IPS-18c (cell line): ENCODE measurements around the gene KRT79.

Experiments
- H3K4me3 ChIP-seq: 2 replicates; pipeline ENCODE4 v1.7.0; 2013; ENCODE audit warnings: low read depth, mild to moderate bottlenecking, low read length, moderate library complexity; ENCODE audit not compliant: insufficient read depth
- H3K9me3 ChIP-seq: one replicate; pipeline ENCODE4 v1.6.1; 2013; ENCODE audit warnings: mild to moderate bottlenecking, low read length, moderate library complexity; ENCODE audit not compliant: control insufficient read depth, insufficient read depth

The KRT79 gene

DNA sequence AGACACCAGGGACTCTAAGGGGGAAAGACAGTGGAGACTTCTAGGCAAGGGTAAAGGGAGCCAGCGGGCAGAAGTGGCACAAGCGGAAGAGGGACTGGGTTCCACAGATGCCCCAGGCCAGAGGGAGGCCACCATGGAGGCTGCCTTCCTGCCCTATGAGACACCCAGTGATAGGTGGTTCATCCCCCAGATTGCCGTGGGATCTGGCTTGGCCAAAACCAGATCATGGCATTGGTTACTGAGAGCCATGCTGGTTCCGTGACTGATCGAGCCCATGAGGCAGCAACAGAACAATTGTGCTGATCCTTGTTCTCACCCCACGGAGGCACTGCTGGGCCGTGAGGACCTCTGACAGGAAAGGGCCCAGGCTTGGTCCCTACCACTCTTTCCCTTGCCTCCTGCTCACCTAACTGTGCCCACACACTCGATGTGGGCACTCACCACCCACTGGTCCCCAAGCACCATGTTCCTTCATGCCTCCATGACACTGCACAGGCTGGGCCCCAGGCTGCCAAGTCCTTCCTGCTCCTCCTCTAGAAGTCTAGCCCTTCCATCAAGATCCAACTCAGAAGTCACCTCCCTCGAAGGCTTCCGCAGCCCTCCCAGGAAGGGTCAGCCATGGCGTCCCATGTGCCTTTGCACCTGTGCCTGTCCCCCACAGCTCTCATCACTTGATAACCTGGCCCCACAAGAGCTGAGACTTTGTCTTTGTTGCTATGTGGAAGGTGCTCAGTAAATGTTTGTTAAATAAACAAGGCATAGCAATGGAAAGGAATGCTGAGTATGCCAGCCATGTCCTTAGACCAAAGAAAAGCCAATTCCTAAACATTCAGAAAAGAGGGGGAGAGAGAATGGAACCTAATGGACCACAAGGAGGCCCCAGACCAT, 7.3 kb downstream of the KRT79 start:
- Histone ChIP-seq H3K9me3 (no peaks in the 10 kb centered on the region), H3K4me3 (no peak overlapping the region)

DNA sequence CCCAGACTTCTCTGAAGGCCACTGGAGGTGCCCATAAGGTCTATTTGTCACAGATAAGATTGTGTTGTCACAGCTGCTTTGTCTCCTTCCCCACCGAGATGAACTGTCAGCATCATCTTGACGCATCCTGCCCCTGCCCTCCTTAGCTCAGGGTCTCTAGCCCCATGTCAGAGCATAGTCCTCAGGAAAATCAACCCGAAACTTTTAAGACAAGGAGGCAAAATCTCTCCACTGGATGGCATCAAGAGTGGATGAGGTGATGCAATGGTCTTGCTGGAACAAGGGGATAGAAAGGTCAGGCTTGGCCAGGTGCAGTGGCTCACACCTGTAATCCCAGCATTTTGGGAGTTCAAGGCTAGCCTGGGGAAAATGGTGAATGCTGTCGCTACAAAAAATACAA, 8.2 kb downstream of the KRT79 start:
- Histone ChIP-seq H3K9me3 (no peaks in the 10 kb centered on the region), H3K4me3 (no peak overlapping the region)

DNA sequence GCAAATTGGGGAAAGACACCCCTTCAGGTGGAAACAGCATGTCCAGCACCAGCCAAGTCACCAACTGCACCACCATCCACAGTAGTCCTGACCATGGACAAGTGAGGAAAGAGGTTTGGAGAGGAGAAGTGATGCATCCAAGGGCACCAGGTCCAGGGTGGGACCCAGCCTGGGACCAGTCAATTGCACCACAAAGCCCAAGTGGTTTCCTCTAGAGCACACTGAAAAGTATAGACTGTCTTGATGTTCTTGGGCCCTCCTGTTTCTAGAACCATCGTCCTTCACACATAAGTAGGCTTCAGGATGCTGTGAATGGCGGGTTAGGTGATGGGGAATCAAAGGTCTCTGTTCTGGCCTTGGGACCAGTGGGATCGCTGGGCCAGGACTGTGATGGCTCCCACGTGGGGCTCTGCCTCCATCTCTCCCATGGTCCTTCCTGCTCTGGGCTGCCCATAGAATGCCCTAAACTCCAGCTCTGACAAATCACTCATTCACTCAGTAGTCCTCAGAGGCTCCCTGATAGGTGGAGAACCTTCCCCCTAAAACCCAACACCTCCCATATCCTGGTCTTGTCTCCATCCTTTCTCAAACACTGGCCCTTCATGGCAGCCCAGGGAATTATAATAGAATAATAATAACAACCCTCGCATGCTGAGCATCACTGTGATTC, 9.2 kb downstream of the KRT79 start:
- Histone ChIP-seq H3K9me3 (no peaks in the 10 kb centered on the region), H3K4me3 (no peak overlapping the region)

DNA sequence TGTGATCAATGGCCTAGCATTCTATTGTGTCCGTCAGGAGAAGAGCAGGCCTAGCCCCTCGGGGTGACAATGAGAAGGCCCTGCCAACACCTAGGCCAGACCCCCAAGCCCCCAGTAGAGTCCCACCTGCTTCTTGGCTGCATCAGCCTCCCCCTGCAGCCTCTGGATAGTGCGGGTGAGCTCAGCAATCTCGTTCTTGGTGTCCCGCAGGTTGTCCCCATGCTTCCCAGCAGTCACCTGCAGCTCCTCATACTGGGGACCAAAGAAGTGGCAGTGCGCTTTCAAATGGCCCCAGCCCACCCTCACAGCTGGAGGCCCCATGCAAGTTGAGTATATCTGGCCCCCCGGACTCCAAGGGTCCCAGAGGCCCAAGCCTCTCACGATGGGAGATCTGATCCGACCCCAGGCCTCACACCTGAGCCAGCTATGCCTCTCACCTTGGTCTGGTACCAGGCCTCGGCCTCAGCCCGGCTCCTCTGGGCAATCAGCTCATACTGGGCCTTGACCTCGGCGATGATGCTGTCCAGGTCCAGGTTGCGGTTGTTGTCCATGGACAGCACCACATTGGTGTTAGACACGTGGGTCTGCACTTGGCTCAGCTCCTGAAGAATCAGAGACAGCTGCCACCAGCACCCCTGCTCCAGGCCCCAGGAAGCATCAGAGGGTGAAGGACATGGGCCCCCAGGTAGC, 10.2 kb downstream of the KRT79 start:
- no peaks in the 10 kb centered on the region for H3K9me3 ChIP-seq
- H3K4me3 ChIP-seq, result no peak overlapping the region

DNA sequence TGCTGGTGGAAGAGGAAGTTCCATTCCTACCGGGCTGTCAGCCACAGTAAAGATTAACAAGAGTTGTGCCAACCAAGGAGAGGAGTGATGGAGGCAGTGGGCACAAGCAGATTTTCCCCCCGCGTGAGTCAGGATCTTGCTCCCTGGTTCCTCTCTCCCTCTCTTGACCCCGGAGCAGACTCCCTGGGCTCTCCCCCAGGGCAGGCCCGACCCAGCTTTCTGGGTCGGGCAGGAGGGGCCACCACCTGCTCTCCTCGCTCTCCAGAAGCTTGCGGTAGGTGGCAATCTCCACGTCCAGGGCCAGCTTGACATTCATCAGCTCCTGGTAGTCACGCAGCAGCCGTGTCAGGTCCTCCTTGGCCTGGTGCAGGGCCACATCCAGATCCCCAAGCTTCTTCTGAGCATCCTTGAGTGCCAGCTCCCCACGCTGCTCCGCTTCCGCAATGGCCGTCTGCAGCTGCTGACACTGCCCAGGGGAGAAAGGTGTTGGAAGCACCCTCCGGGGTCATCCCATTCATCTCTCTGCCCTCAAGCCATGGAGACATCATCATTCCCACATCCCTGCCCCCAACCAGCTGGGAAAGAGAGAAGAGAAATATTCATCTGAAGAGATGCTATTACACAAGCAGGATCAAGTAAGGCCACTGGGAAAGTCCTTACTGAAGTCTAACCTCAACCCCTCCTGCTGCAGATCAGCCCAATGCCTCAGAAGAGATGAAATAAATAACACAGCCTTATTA, 11.2 kb downstream of the KRT79 start:
- H3K4me3 ChIP-seq, result no peak overlapping the region
- no peaks in the 10 kb centered on the region for H3K9me3 ChIP-seq

DNA sequence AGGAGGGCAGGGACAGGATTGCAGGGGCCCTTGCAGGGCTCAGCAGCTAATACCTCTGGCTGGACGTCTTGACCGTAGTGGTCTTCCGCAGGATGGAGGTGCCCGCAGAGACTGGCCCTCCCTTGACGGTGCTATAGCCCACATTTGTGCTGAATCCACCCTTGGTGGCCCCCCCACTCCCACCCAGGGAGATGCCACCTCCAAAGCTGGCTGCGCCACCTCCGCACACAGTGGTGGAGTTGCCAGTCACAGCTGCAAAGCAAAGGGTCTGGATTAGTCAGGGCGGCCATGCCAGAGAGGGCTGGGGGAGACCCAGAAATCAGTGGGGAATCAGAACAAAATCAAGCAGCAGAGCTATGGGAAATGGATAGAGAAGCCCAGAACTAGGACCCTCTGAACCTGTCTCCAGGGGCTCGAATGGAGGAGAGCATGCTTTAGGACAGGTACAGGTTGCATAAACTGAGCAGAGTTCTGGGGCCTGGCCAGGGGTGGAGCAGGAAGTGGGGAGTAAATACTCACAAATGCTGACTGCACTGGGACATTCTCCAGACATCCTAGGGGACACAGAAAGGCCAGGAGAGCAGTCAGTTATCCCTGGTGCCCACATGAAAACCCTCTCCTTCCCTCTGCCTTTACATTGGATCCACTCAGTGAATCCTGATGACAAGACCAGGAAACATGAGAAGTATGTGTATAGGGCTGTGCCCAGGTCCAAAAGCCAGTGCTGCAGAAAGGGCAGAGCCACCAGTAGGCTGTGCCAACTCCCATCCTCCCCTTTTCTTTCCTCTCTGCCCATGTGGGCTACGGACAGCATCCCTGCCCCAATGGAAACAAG, 12.1 kb downstream of the KRT79 start:
- Histone ChIP-seq H3K9me3 (no peaks in the 10 kb centered on the region), H3K4me3 (no peak overlapping the region)

DNA sequence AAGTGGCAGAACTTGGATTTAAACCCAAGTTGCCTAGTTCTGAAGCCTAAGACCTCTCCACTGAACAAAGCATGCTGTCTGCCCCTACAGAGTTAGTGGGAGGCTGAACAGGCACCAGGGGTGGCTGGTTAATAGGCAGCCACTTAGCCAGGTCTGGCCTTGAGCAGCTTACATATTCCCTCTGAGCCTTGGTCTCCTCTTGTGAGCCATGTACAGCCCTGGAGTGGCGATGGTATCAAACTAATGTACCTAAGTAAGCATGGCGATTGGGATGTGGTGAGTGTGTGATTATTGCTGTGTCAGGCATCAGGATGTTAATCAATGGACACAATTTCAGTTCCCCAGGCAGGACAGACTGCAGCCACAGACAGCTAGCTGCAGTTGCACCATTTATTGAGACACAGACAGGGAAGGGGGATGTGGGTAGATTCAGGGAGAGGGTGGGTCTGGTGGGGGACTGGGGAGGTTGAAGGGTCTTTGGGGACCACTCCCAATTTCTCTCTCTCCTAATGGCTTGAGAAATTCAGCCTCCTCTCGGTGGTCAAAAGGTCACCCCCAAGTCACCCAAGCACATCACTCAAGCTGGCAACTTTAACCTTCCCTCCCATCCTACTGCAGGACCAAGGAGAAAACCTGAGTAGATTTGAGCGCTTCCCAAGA, 12.9 kb downstream of the KRT79 start:
- Histone ChIP-seq H3K4me3 (no peak overlapping the region), H3K9me3 (no peaks in the 10 kb centered on the region)

DNA sequence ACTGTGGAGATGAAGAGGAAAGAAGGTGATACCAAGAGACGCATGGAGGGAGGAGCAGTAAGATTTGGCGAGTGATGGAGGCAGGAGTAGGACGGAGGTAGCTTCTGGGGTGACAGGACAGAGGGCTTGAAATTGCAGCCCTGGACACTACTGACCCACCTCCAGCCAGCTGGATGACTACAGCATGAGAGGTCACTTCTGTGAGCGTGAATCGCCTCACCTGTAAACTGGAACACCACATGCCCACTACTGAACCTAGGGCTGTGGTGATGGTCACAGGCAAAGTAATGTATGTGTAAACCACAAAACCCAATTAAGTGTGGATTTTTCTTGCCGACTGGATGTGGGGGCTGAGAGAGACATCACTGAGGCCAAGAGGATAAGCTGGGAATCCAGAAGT, 13.6 kb downstream of the KRT79 start:
- no peak overlapping the region for H3K4me3 ChIP-seq
- H3K9me3 ChIP-seq, result no peaks in the 10 kb centered on the region

DNA sequence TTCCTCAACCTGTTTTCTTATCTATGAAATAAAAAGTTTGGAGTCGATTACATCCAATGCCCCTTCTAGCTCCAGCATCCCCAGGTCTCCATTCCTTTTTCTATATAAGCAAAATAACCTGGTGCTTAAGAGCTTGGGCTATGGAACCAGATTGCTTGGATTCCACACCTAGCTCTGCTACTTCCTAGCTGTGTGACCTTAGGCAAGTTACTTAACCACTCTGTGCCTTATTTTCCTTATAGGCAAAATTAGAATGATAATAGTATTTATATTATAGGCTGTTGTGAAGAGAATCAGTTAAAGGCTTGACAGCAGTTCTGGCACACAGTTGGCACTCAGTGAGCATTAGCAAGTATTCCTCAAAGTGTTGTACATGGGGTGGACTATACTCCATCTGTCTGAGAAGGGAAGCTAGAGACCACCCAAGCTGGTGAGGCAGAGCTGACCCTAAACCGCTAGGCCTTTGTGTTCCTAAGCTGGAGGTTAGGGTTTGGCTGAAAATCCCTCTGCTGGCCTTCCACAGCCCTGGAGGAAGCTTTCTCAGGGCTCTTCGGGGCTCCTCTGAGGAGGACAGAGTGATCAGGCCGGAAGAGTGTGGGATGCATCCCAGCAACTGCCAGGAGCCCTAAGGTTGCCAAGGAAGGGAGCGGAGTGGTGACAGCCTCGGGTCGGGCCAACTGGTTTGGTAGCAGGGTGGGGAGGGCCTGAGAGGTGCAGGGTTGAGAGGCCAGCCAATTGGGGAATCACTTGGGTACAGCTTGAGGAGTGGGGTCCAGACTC, 14.2 kb downstream of the KRT79 start:
- Histone ChIP-seq H3K4me3 (no peak overlapping the region), H3K9me3 (no peaks in the 10 kb centered on the region)

DNA sequence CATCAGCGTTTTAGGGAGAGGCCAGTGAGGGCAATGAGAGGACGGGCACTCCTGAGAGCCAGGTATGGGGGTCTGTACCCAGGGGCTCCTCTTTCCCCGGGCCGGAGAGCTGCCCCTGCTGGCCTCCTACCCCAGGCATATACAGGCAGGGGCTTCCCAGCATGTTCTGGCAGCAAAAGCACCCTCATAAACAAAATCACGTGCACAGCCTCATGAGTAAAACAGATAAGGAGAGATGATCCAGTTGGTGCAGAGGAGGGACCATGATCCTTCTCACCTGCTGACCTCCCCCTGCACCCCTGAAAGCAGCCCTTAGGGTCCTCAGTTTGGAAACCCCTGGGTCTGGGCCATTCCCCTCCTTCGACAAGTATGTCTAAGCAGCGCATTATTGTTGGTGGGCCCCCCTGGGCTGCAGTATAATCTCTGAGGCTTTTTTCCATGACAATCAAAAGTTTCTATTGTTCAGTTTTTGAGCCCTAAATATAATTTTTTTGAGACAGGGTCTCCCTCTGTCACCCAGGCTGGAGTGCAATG, 15.2 kb downstream of the KRT79 start:
- H3K9me3 ChIP-seq, result no peaks in the 10 kb centered on the region

DNA sequence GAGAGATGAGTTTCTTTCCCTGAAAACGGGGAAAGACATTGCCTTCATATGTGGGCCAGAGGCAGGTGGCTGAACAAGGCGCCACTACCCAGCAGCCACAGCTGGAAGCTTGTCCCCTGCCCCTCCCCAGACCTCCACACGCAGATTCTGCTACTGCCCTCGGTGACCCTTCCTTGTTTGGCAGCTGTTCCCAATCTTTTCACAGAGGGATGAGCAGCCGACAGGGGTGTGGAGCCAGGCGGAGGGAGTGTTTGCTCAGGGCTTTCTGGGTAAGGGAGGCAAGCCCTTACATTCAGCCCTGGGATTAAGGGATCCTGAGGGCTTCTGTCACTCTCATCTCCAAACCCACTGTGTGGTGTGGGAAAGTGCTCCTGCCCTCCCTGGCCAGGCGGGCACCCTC, 15.7 kb downstream of the KRT79 start:
- no peaks in the 10 kb centered on the region for H3K9me3 ChIP-seq

More for the DNA sequence above, 15.2 kb downstream of the KRT79 start:
- no peak overlapping the region for H3K4me3 ChIP-seq

DNA sequence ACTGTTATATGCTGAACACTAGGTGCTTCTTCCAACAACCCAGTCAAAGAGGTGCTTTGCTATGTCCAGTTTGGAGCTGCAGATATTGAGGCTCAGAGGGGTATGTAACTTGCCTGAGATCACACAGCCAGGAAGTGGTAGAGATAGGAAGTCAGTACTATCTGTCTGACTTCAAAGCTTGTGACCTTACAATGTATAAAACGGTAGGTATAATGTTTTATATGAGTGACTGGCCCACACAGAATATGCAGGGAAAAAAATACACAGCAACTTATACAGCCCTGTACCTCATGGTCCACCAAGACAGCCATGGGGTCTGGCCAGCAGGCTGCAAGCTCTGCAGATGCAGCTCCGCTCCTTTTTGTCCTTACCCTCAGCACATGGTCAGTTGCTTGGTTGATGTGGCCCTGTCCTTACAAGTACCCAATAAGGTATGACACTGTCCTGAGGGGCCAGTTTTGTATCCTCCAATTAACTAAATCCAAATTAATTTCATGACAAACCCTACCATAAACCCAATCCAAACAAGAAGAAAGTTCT, 16.3 kb downstream of the KRT79 start:
- Histone ChIP-seq H3K9me3 (no peaks in the 10 kb centered on the region), H3K4me3 (no peak overlapping the region)

More for the DNA sequence above, 15.7 kb downstream of the KRT79 start:
- no peak overlapping the region for H3K4me3 ChIP-seq

DNA sequence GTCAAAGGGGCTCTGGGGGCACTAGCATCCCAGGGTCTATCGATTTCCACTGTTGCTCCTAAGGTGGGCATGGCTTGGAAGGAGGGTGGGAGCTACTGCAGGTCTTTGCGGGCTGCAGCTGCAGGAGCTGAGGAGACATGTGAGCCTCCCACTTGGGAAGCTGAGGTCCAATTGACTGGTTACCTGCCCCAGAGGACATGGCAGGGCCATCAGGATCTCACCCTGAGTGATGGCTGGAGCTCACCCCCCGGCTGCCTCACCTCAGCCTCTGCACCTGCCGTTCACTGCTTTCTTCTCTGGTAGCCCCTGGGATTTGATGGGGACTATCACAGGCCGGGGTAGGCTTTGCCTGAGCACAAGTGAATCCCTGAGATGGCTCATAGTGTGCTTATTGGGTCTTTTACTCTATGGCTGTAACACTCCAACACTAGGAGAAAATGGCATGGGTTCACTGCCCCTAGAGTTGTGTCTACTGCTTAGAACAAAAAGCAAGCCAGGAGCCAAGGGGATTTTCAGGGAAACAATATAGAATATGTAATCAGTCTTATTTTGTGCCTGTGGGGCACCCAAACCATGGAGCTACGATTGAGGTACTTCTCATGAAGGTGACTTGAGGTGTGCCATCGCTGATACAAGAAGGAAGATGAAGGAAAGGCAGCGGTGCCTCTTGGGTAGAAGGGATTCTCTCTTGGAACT, 17.0 kb downstream of the KRT79 start:
- H3K4me3 ChIP-seq, result no peak overlapping the region
- H3K9me3 ChIP-seq, result no peaks in the 10 kb centered on the region

DNA sequence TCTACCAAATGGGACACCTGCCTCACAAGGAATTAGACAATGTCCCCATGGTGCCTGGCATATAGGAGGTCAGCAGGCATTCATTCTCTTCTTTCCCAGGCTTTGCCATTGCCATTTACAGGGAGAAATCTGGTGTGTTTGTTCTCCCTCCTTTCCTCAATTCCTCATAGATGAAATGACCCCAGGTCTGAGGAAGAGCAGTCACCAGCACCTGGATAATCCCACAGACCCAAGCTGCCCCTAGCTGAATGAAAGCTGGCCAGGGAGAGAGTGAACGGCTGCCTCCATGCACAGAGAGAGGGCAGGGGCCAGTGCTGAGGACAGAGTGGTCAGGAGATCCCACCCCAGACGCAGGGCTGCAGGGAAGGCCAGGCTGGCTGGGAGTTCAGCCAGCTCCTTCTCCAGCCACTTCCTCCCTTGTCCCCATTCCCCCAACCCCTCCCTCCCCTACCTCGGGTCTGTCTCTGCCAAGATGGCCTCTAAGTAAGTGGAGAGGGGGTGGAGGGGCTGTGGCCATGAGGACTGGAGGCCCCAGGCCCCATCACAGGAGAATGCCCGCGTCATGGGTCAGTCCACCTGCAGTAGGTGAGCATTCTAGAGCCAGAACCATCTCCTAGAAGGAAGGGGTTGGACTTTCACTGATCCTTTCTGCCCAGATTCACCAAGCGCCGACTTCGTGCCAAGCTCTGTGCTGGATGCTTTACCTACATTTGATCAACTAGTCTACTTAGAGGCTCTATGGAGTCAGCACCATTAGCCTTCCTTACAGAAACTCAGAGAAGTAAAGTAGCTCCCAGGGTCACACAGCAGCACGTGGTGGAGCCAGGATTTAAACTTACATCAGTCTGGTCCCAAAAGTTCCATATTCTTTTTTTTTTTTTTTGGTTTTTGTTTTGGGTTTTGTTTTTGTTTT, 18.2 kb downstream of the KRT79 start:
- Histone ChIP-seq H3K4me3 (no peak overlapping the region), H3K9me3 (no peaks in the 10 kb centered on the region)
